Glomerular visceral epithelial cell (primary cell): ENCODE results near the gene TRMT6.

Experiments used
- DNase-seq: peaks from one replicate; pipeline ENCODE4 v3.0.0-alpha.2; 2016; ENCODE audit errors: extremely low spot score

The TRMT6 gene

DNA sequence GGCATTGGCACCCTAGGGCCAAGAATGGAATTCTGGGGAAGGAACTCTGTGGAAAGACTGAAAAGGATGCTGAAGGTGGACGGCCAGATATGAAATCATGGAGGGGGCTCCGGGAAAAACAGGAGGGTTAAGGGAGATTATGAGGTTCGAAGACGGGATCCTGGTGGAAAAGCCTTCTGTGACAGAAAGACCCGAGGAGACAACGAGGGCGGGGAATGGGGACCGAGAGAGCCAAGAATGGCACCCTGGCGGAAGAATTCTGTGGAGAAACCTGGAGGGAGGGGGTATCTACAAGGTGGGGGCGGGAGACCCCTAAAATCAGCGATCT, 426 bp downstream of the TRMT6 start:
- DNase-seq = no peak

DNA sequence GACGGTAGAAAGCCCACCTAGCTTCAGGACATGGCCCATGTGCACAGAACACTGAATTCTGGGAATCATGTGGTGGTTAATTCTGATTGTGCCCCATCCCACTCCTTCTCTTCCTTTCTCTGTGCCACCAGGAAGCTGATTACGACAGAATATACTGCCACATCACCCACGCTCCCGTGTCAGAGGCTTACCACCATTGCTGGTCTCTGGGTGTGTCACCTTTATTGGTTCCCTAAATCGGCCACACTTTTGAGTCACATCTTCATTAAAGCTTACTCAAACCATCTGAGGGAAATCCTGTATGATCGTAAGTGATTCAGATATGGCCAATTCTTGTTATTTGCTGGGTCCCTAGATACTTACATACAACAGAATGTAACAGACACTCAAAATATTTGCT, 3.1 kb downstream of the TRMT6 start:
- no peak for DNase-seq

DNA sequence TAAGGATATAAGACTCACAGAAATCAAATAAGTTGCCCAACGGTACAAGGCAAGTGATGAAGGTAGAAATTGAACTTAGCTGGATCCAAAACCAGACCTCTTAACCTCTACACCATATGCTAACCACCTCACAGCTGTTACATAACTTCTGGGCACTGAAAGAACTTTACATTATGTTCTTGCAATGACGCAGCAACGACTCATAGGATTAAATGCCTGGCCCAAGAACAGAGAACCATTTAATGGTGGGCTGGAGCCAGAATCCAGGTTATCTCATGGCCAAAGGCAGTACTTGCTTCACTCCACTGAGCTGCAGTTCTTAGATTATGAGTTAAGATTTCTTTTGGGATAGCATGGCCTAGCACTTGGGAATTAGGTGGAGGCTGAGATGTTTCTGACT, 4.4 kb downstream of the TRMT6 start:
- DNase-seq = peak; percentile 54

DNA sequence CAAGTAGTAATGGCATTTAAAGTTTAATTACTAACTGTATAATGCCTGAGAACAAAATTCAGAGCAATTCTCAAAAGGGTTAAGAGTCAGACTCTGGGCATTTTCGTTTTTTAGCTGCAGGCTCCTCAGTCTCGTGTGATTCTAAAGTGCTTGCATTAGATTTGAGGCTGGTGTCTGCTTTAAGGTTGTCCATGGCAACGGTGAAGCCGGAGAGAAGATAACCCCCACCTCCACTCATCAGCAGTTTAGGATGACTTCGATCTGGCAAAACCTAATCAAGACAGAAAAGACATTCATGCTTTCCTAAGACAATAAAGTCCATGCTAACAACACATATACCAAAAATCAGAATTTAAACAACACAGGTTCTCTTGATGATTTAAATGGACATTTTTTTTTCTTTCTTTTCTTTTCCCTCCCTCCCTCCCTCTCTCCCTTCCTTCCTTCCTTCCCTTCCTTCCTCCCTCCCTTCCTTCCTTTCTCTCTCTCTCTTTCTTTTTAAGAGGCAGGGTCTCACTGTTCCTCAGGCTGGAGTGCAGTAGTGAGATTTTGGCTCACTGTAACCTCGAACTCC, 11.8 kb downstream of the TRMT6 start:
- no peak for DNase-seq

DNA sequence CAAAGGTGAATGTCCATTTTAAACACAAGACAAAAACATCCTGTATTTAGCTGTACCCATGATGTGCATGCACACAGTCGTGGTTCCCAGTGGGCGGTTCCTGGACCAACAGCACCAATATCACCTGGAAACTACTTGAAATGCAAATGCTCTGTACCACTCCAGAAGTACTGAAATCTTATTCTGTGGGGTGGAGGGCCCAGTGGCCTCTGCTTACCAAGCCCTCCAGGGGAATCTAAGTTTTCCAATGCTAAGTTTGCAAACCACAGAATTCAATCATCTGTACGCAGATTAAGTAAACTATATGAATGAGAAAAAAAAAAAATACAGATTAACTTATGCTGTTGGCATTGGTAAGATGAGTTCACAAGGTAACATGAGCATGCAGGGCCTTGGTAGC, 14.1 kb downstream of the TRMT6 start:
- DNase-seq = no peak

DNA sequence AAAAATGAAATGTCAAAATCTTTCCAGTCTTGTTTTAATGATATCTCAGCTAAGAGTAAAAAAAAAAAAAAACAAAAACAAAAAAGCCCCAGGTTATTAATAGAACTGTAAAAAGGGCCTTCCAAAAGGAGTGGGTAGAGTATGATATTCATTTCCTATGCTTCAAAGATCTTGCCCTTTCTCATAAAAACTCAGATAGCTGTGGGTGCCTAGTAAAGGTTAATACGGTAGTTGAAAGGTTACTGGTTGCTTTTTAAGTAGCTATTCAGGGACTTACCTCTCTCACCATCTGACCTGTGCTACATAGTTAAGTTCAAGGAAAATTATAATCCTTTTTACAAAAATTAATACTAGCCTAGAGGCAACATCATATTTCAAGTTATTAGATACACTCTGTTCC, 14.9 kb downstream of the TRMT6 start:
- DNase-seq = no peak

DNA sequence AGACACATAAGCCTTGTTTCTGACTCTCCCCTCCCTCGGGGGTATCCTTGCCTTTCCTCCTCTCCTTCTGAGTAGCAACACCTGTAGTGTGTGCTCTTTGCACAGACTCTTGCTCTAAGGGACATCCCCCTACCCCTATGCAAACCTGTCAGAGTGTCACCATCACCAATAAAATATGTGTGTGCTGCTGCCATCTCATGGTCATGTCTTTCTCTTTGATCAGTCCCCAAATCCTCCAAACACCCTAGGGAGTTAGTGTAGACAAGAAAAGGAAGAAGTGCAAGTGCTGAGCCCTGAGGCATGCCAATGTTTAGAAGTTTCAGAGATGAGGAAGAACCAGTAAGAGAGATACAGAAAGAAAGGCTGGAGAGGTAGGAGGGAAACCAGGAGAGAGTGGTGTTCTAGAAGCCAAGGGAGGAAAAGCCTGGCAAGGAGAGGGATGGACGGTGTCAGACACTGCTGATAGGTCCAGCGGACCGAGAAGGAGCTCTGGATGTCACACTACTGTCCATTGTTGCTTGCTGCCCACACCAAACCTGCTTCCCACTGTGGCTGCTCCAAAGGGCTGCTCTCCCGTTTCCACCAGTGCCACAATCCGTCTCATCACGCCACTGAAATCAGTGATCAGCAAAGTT, 16.4 kb downstream of the TRMT6 start:
- DNase-seq = no peak

DNA sequence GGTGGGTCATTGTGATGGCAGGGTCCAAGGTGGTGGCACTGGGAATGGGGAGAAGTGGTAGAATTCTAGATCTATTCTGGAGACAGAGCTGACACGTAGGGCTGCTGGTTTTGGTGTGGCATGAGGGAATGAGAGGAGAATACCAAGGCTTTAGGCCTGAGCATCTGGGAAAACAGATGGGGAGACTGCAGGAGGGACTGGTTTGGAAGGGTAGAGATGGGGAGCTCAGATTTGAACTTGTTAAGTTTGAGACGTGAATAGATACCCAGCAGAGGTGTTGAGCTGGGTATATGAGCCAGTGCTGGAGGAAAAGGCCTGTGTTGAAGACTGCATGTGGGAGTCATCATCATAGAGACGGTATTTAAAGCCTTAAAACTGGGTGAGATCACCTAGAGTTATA, 17.5 kb downstream of the TRMT6 start:
- DNase-seq = no peak

DNA sequence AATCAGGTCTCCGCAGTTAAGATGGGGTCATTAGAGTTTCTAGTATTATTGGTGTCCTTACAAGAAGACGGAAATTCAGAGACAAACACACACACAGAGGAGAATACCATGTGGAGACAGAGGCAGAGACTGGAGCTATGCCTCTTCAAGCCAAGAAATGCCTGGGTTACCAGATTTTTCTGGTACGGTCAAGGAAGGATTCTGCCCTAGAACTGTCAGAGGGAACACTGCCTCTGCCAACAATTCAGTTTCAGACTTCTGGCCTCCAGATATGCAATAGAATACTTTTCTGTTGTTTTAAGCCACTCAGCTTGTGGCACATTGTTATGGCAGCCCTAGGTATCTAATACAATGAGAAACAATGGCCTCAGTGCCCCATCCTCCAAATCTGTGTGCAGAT, 18.9 kb downstream of the TRMT6 start:
- DNase-seq = no peak

DNA sequence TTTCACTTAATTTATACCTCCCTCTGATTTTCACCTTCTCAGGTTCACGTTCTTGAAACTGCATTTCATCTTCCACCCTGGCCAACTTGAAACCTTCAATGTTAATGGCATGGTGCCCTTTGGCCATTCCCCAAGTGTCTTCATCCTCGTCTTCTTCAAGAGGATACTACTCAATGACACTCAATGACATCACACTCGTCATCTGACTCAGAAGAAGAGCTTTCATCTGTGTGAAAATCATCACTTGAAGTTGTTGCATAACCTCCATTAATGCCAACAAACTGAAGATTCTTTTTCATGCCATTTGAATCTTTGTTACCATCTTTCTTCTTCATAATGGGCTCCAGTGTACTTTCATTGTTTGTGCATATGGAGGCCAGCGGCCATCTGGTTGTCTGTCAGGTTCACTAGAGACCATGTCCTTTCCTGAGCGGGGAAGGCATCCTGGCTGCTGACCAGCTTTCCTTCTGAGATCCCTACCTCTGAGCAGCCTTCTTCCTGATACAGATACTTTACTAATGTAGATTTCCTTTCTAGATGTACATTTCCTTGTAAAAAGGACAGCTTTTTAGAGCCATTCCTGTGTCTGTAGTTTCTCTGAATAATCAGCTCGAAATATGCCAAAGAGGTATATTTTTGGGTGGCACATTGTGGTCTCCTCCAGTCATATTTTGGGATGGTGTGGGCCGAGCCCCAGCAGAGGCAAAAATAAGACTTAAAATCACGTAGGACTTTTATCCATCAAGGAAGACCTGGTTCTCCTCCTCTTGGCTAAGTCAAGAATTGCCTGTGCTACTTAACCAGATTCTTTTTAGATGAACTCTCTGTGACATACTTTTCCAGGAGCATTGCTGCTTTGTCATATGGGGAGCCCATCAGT, 21.3 kb downstream of the TRMT6 start:
- DNase-seq = no peak

DNA sequence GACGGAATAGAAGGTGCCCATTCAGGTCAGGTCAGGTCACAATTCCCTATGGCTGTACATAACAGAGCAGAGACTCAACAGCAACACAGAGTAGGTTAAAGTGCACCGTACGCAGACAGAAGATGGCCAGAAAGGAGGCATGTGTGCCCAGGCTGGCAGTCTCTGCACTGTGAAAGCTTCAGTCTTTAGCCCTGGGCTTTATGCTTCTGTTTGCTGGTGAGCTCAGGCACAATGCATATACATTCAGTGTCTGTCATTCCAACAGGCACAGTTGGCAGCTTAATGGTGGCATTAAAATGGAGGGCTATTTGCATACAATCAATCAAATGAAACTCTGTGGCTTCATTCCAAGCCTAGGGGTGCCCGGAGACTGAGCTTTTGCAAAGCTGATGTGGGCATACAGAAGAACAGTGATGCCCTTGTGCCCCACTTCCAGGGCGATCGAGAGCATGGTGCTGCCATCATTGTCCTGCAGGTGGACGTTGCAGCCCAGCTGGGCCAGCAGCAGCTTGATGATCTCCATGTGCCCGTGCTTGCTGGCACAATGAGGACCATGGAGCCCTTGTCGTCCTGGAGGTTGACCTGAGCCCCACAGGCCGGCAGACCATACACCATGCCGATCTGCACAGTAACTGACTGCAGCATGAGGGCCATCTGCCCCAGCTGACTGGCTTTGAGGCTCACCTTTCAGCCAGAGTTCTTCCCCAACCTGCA, 22.4 kb downstream of the TRMT6 start:
- no peak for DNase-seq

DNA sequence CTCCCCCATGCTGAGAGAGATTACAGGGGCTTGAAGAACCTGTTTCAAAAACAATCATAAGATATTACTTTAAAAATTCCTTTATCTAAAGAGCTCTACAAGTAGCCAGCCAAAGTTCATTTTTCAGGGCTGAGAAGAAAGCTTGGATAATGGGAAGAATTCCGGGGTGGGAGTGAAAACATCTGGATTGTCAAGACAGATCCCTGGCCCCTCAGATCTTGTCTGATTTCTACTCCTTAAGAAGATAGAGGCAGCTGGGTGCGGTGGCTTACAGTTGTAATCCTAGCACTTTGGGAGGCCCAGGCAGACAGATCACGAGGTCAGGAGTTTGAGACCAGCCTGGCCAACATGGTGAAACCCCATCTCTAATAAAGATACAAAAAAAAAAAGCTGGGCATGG, 24.8 kb downstream of the TRMT6 start:
- DNase-seq = no peak

DNA sequence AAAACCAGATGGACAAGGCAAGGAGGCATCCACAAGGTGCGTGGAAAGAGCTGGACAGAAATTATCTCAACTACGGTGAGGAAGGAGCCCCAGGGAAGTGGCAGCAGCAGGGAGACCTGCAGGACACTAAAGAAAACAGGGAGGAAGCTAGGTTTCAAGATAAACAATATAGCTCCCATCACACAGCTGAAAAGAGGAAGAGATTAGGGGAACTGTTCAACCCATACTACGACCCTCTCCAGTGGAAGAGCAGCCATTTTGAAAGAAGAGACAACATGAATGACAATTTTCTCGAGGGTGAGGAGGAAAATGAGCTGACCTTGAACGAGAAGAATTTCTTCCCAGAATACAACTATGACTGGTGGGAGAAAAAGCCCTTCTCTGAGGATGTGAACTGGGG, 26.8 kb downstream of the TRMT6 start:
- no peak for DNase-seq

DNA sequence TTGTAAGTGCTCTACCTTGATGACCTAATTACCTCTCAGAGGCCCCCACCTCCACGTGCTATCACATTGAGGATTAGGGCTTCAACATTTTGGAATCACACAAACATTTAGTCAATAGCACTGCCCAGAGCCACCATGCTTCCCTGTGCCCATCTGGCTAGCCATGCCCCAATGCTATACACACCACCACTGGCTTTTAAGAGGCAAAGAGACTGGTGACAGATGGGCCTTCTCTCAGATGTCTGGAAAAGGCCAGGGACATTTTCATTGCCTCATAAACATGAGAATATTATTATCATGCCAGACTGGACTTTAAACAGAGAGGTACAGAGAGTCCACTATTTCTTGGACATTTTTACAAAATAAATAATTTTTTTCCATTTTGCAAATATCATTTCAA, 29.8 kb downstream of the TRMT6 start:
- DNase-seq = no peak

DNA sequence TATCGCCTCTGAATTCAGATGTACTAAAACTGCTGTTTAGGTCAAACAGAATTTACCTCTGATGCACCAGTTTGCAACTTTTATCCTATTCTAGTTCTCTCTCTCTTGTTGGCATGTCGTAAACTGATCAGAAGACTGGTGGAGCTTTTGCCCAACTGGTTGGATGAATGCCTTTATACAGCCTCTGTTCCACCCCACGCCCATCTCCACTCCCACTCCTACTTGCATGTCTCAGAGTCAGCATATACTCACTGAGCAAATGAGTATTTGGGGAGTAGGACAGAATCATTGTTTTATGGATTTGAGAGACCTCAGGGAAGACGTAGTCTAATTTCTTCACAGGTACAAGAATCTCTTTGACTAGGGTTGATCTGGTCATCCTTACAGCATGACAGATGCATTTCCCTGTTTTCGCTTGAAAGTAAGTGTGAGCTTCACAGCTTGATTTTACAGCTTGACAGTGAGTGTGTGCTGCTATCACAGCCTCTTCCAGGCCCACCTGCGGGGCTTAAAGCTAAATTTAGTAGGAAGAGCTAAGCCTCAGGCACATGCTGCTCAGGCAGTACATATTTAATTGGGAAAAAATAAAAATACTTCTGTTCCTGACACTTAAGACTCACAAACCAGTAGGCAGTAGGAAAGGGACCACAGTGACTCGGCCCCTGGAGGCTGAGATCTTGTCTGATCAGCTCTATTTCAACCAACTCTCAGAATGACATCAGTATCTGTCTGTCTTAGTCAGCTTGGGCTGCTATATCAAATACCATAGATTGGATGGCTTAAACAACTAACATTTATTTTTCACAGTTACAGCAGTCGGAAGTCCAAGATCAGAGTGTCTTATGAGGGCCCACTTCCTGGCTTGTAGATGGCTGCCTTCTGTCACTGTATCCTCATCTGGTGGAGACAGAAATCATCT, 30.4 kb downstream of the TRMT6 start:
- no peak for DNase-seq

DNA sequence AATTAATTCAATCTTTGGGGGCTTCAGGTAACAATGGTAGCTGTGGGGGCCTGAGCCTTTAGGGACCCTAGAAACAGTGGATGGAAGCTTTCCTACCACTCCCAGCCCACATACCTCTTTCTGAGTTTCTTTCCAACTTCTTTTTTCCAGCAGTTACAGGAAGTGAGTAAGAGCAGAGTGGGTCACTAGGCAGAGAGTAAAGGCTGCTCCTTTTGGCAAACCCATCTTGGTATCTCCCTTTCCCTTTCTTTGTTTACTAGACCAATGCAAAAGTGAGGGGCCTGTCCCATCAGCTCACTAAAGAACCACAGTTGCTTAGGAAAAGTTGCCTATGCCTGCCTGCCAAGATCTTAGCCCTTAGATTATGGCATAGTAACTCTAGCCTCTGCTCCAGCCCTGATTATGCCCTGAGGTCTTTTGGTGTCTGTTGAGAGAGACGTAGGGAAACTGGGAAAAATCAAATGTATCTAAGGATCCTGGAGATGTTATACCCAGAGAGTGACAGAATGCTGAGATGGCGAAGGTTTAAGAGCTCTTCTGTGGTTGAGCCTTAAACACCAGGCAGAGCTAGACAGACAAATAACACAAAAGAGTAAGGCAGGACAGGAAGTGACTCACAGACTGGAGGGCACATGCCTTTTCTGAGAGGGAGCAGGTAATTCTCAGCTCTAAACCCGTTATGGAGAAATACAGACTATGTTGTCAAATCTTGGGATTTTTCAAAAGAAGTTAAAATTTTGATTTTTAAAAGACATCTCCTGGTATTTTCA, 31.3 kb downstream of the TRMT6 start:
- DNase-seq = peak; percentile 62

DNA sequence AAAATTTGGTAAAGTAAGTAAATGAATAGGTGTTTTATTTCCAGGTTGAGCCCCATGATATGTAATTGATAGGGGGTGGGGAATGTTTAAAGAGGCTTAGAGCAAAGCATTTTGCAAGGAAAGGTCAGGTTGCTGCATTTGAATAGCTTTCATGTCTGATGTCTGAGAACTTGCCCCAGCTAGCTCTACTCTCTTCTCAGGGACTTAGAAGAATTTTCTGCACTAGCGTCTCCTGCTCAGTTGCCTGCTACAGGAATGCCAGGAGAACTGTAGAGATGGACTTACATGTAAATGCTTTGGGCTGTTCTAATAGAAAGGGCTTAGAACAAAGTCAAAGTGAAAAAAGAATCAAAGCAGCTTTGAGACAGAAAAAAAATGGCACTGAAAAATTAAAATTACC, 35.5 kb downstream of the TRMT6 start:
- no peak for DNase-seq

DNA sequence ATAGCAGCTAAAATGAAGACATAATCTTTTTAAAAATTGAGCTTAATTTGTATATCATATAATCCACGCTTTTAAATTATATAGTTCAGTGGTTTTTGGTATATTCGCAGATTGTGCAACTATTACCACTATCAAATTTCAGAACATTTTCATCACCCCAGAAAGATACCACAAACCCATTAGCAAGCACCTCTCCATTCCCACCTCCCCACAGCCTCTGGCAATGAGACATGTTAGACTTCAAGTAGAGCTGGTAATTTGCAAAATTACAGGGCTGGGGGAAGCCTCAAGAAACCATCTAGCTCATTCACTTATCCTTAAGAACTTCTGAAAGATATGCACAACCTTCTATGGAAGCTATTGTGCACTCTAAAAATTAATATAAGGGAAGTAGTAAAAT, 37.2 kb downstream of the TRMT6 start:
- no peak for DNase-seq

DNA sequence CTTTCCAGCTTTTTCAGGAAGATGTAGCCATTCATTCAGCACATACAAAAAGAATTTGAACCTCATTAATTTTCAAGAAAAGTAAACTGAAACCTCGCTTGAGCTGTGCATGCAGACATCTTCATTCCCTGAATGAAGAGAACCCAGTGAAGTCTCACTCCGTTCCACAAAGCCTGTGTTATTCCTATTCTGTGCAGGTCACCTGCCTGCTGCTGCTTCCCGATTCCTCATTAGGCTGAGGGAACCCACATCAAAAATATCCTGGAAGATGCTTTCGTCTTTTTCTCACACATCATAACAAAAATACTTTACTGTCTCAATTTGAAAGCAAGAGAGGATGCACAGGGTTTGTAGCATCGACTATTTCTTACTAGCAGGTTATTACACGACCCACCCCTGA, 40.1 kb downstream of the TRMT6 start:
- DNase-seq = no peak

DNA sequence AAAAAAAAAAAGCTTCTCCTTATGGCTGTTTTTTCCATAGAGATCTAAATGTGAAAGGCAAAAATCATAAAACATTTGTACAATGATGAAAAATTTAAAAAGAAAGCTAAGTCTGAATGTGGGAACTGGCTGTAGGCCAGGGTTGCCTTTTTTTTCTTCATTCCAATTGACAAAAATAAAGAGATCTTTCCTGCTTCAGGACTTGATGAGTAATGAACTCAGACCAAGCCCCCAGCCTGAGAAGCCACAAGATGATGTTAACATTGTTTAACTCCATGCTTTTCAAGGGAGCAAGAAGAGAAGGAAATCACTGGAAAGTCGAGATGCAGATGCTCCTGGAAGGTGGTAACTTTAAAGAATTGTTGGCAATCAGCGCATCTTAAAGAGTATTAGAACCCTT, 41.4 kb downstream of the TRMT6 start:
- DNase-seq = peak; percentile 18

DNA sequence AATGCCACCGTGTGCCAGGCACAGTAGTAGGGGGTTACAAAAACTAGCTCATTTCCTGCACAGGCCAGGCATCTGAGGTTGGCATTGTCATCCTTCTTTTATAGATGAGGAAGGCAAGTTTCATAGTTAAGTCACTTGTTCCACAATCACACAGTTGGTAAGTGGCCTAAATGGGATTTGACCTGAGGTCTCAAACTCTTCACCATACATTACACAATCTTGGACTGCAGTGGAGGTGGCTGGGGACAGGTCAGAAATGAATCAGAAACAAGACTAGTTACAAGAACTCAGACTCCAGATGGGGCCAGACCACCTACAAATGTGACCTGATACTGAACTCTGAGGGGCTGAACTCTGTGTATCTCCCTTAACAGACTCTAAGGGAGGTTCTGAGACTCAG, 49.4 kb downstream of the TRMT6 start:
- no peak for DNase-seq
